HepG2 (cell line): ENCODE data around the gene HUNK. TPM values are rescaled to one million over a fixed set of nuclear protein-coding genes. Genes with fewer than 3 reads are reported as not detected.
A peak's percentile ranks its signal among the peaks of the same experiment; 100 is the strongest.

Source experiments
- ATF4 ChIP-seq, 2 experiments: fragments of 450-650 bp in 1 of 2; sonication (generic) in 1 of 2; formaldehyde crosslinking; IDR thresholded peaks; 2 replicates each; pipeline versions ENCODE4 v1.5.0 to v1.8.0; 2020 to 2022; ENCODE audit warnings: mild to moderate bottlenecking in 1 of 2, missing genetic modification reagents in 1 of 2
- GATA4 ChIP-seq: sonication (generic); IDR thresholded peaks from 2 replicates; pipeline ENCODE4 v1.6.1; 2016; ENCODE audit warnings: antibody characterized with exemption, low read depth, borderline replicate concordance
- GFI1 ChIP-seq: sonication (generic); formaldehyde crosslinking; IDR thresholded peaks from 2 replicates; pipeline ENCODE4 v1.5.0; 2020; ENCODE audit warnings: missing genetic modification reagents, mild to moderate bottlenecking, borderline replicate concordance
- HNRNPUL1 ChIP-seq: fragments of 200-400 bp; formaldehyde crosslinking; IDR thresholded peaks from 2 replicates; pipeline ENCODE4 v1.6.1; 2017; ENCODE audit warnings: low read depth, mild to moderate bottlenecking, low read length, moderate library complexity
- HOXA5 ChIP-seq: sonication (generic); formaldehyde crosslinking; IDR thresholded peaks from 2 replicates; pipeline ENCODE4 v1.4.0; 2020; ENCODE audit warnings: missing genetic modification reagents
- MEIS1 ChIP-seq: sonication (generic); formaldehyde crosslinking; IDR thresholded peaks from 2 replicates; pipeline ENCODE4 v1.9.0; 2021; ENCODE audit warnings: mild to moderate bottlenecking, missing genetic modification reagents, moderate library complexity, borderline replicate concordance
- MEIS2 ChIP-seq: sonication (generic); formaldehyde crosslinking; IDR thresholded peaks from 2 replicates; pipeline ENCODE4 v1.9.0; 2021; ENCODE audit warnings: mild to moderate bottlenecking, missing genetic modification reagents
- NFRKB ChIP-seq: fragments of 450-650 bp; IDR thresholded peaks from 2 replicates; pipeline ENCODE4 v1.6.1; 2017
- PITX1 ChIP-seq: sonication (generic); formaldehyde crosslinking; IDR thresholded peaks from 2 replicates; pipeline ENCODE4 v1.5.1; 2020; ENCODE audit warnings: mild to moderate bottlenecking, missing genetic modification reagents
- SAP130 ChIP-seq: IDR thresholded peaks from 2 replicates; pipeline ENCODE4 v1.6.1; 2016; ENCODE audit warnings: low read depth
- TAF15 ChIP-seq: fragments of 200-400 bp; formaldehyde crosslinking; IDR thresholded peaks from one replicate; pipeline ENCODE4 v1.6.1; 2018; ENCODE audit warnings: mild to moderate bottlenecking, low read depth, low read length; ENCODE audit not compliant: poor library complexity, severe bottlenecking
- ZSCAN9 ChIP-seq: IDR thresholded peaks from 2 replicates; pipeline ENCODE4 v1.6.1; 2016; ENCODE audit warnings: borderline replicate concordance
- polyA plus RNA-seq, 8 experiments: library from polyadenylated mRNA; depleted of rRNA in 3 of 8; stranded (reverse) in 7 of 8; unstranded in 1 of 8; fragments of >200 nt; fragmentation: Illumina TruSeq in 4 of 8; extraction: Trizol in 4 of 8; gene quantifications; 2 replicates each; pipeline versions ENCODE4 v1.2.1 to v1.2.3, GENCODE V29; 2011 to 2016; ENCODE audit warnings: low read depth in 4 of 8, missing spikeins in 1 of 8, mixed read lengths in 1 of 8; ENCODE audit not compliant: insufficient read depth in 1 of 8
- total RNA-seq, 5 experiments: library from RNA; depleted of rRNA; stranded (reverse); fragments of >200 nt; fragmentation: Illumina TruSeq; extraction: Trizol; gene quantifications; 2 replicates each; pipeline ENCODE4 v1.2.3, GENCODE V29; 2016; ENCODE audit warnings: low read depth in 1 of 5
- TF ChIP-seq, protein P1 (sequence below): IDR thresholded peaks from 2 replicates; pipeline ENCODE4 v1.4.0; 2020; ENCODE audit warnings: mild to moderate bottlenecking, missing genetic modification reagents
- TF ChIP-seq, protein P2 (sequence below): sonication (generic); formaldehyde crosslinking; IDR thresholded peaks from 2 replicates; pipeline ENCODE4 v1.5.0; 2020; ENCODE audit warnings: mild to moderate bottlenecking, missing genetic modification reagents, borderline replicate concordance
- TF ChIP-seq, protein P3 (sequence below): sonication (generic); formaldehyde crosslinking; IDR thresholded peaks from 2 replicates; pipeline ENCODE4 v1.5.0; 2020; ENCODE audit warnings: missing genetic modification reagents
- TF ChIP-seq, protein P4 (sequence below): sonication (generic); formaldehyde crosslinking; IDR thresholded peaks from 2 replicates; pipeline ENCODE4 v1.5.1; 2020; ENCODE audit warnings: mild to moderate bottlenecking, moderate library complexity, missing genetic modification reagents
- TF ChIP-seq, protein P5 (sequence below): sonication (generic); formaldehyde crosslinking; IDR thresholded peaks from 2 replicates; pipeline ENCODE4 v1.4.0; 2020; ENCODE audit warnings: missing genetic modification reagents

HUNK gene
- total and polyA plus RNA-seq, 2 of the 13 experiments (the other 11 are each of a cell fraction or from before 2014, with no cell fraction given), result 1.8 to 1.9 TPM

DNA sequence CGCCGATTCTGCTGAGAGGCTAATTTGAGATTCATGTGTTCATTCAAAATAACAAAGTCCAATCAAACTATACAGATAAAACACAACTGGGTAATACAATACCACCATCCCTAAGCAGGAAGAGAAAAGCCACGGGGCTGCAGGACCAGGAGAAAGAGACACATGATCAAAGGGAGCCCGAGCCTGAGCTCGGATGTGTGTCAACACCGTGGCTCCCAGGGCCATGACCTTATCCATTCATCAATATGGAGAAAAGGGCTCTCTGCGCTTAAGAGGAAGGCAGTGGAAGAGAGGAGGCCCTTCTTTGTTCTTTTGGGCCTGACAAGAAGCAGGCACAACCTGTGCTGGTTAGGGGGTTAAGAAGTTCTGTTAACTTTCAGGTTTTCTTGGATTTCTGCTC, 56.7 kb downstream of the HUNK start (continued):
- TF ChIP-seq, protein P1, sequence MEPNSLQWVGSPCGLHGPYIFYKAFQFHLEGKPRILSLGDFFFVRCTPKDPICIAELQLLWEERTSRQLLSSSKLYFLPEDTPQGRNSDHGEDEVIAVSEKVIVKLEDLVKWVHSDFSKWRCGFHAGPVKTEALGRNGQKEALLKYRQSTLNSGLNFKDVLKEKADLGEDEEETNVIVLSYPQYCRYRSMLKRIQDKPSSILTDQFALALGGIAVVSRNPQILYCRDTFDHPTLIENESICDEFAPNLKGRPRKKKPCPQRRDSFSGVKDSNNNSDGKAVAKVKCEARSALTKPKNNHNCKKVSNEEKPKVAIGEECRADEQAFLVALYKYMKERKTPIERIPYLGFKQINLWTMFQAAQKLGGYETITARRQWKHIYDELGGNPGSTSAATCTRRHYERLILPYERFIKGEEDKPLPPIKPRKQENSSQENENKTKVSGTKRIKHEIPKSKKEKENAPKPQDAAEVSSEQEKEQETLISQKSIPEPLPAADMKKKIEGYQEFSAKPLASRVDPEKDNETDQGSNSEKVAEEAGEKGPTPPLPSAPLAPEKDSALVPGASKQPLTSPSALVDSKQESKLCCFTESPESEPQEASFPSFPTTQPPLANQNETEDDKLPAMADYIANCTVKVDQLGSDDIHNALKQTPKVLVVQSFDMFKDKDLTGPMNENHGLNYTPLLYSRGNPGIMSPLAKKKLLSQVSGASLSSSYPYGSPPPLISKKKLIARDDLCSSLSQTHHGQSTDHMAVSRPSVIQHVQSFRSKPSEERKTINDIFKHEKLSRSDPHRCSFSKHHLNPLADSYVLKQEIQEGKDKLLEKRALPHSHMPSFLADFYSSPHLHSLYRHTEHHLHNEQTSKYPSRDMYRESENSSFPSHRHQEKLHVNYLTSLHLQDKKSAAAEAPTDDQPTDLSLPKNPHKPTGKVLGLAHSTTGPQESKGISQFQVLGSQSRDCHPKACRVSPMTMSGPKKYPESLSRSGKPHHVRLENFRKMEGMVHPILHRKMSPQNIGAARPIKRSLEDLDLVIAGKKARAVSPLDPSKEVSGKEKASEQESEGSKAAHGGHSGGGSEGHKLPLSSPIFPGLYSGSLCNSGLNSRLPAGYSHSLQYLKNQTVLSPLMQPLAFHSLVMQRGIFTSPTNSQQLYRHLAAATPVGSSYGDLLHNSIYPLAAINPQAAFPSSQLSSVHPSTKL (CRISPR knock-in tag), result peak; percentile 98
- TF ChIP-seq GFI1 (peak; percentile 50), PITX1 (peak; percentile 90), ATF4 (CRISPR knock-in tag; IDR thresholded peaks at IDR 0.05) (peak in 1 of 2 experiments; percentile 24; a peak in 1 of 4 replicates), NFRKB (no peak), HOXA5 (CRISPR knock-in tag) (peak; percentile 94), GATA4 (peak; percentile 64; the same call in 1 of the 2 replicates), TAF15 (no peak), HNRNPUL1 (no peak), MEIS1 (CRISPR knock-in tag) (0 out of 2 replicates have a peak, but pooled peaks have one; percentile 39), MEIS2 (CRISPR knock-in tag) (peak; percentile 98), ZSCAN9 (CRISPR knock-in tag) (no peak), SAP130 (peak; percentile 82)
- TF ChIP-seq, protein P2, sequence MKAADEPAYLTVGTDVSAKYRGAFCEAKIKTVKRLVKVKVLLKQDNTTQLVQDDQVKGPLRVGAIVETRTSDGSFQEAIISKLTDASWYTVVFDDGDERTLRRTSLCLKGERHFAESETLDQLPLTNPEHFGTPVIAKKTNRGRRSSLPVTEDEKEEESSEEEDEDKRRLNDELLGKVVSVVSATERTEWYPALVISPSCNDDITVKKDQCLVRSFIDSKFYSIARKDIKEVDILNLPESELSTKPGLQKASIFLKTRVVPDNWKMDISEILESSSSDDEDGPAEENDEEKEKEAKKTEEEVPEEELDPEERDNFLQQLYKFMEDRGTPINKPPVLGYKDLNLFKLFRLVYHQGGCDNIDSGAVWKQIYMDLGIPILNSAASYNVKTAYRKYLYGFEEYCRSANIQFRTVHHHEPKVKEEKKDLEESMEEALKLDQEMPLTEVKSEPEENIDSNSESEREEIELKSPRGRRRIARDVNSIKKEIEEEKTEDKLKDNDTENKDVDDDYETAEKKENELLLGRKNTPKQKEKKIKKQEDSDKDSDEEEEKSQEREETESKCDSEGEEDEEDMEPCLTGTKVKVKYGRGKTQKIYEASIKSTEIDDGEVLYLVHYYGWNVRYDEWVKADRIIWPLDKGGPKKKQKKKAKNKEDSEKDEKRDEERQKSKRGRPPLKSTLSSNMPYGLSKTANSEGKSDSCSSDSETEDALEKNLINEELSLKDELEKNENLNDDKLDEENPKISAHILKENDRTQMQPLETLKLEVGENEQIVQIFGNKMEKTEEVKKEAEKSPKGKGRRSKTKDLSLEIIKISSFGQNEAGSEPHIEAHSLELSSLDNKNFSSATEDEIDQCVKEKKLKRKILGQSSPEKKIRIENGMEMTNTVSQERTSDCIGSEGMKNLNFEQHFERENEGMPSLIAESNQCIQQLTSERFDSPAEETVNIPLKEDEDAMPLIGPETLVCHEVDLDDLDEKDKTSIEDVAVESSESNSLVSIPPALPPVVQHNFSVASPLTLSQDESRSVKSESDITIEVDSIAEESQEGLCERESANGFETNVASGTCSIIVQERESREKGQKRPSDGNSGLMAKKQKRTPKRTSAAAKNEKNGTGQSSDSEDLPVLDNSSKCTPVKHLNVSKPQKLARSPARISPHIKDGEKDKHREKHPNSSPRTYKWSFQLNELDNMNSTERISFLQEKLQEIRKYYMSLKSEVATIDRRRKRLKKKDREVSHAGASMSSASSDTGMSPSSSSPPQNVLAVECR (CRISPR knock-in tag), result peak; percentile 42; the same call in 1 of the 2 replicates
- TF ChIP-seq, protein P3, sequence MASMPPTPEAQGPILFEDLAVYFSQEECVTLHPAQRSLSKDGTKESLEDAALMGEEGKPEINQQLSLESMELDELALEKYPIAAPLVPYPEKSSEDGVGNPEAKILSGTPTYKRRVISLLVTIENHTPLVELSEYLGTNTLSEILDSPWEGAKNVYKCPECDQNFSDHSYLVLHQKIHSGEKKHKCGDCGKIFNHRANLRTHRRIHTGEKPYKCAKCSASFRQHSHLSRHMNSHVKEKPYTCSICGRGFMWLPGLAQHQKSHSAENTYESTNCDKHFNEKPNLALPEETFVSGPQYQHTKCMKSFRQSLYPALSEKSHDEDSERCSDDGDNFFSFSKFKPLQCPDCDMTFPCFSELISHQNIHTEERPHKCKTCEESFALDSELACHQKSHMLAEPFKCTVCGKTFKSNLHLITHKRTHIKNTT (CRISPR knock-in tag), result no peak
- TF ChIP-seq, protein P4, sequence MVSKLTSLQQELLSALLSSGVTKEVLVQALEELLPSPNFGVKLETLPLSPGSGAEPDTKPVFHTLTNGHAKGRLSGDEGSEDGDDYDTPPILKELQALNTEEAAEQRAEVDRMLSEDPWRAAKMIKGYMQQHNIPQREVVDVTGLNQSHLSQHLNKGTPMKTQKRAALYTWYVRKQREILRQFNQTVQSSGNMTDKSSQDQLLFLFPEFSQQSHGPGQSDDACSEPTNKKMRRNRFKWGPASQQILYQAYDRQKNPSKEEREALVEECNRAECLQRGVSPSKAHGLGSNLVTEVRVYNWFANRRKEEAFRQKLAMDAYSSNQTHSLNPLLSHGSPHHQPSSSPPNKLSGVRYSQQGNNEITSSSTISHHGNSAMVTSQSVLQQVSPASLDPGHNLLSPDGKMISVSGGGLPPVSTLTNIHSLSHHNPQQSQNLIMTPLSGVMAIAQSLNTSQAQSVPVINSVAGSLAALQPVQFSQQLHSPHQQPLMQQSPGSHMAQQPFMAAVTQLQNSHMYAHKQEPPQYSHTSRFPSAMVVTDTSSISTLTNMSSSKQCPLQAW, result peak; percentile 64; the same call in 1 of the 2 replicates
- TF ChIP-seq, protein P5, sequence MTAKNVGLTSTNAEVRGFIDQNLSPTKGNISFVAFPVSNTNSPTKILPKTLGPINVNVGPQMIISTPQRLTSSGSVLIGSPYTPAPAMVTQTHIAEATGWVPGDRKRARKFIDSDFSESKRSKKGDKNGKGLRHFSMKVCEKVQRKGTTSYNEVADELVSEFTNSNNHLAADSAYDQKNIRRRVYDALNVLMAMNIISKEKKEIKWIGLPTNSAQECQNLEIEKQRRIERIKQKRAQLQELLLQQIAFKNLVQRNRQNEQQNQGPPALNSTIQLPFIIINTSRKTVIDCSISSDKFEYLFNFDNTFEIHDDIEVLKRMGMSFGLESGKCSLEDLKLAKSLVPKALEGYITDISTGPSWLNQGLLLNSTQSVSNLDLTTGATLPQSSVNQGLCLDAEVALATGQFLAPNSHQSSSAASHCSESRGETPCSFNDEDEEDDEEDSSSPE, result no peak
